Tibial nerve (tissue), 4 donors: Measurements from ENCODE around the gene METTL22. TPM values are rescaled to one million over a fixed set of nuclear protein-coding genes. Genes with fewer than 3 reads are reported as not detected.
"Not testable (repeated sequence)": the region's sequence is repeated elsewhere in the genome, so short reads cannot be mapped to it uniquely, and the experiment has no call there.

Experiments
- DNase-seq, 2 donors: peaks; one replicate each; pipeline ENCODE4 v3.0.0-alpha.2; 2019; ENCODE audit warnings: low spot score in 2 of 2
- H3K27ac ChIP-seq, 4 donors: fragments of 200-600 bp; sonication (generic) in 3 of 4; one replicate each; pipeline ENCODE4 v1.5.1; 2017 to 2019; ENCODE audit warnings: mild to moderate bottlenecking in 1 of 4
- H3K27me3 ChIP-seq, 2 donors: fragments of 200-600 bp; sonication (generic) in 1 of 2; one replicate each; pipeline versions ENCODE4 v1.5.1 to v1.6.0; 2017 to 2019
- H3K36me3 ChIP-seq, 3 donors: fragments of 200-600 bp; sonication (generic); one replicate each; pipeline ENCODE4 v1.5.1; 2018 to 2019
- H3K4me1 ChIP-seq, 4 donors: fragments of 200-600 bp; sonication (generic) in 3 of 4; one replicate each; pipeline ENCODE4 v1.5.1; 2017 to 2019
- H3K4me3 ChIP-seq, 4 donors: fragments of 200-600 bp; sonication (generic) in 3 of 4; one replicate each; pipeline ENCODE4 v1.5.1; 2017 to 2019; ENCODE audit warnings: mild to moderate bottlenecking in 1 of 4, moderate library complexity in 1 of 4
- H3K9me3 ChIP-seq, 4 donors: fragments of 200-600 bp; sonication (generic) in 3 of 4; one replicate each; pipeline ENCODE4 v1.5.1; 2017 to 2019
- EP300 ChIP-seq, 2 donors: sonication (generic); formaldehyde crosslinking; IDR thresholded peaks; one replicate each; pipeline ENCODE4 v1.6.1; 2017; ENCODE audit warnings: antibody characterized with exemption in 2 of 2, mild to moderate bottlenecking in 1 of 2
- POLR2A ChIP-seq, 2 donors: fragments of 450-650 bp; IDR thresholded peaks; one replicate each; pipeline ENCODE4 v1.6.1; 2017; ENCODE audit warnings: antibody characterized with exemption in 2 of 2, mild to moderate bottlenecking in 2 of 2, moderate library complexity in 2 of 2
- WGBS, 2 donors: methylation state at CpG; one replicate each; pipeline ENCODE4 v1.1.5; 2018; 5-methylcytosine and 5-hydroxymethylcytosine counted together
- total RNA-seq, 4 donors: library from RNA; depleted of rRNA; stranded (reverse); fragments of >200 nt; gene quantifications; one replicate each; pipeline ENCODE4 v1.1.0, GENCODE V29; 2016
- TF ChIP-seq, protein P1 (sequence below), 5 experiments: fragments of 200-600 bp in 3 of 5; fragments of 450-650 bp in 2 of 5; sonication (generic) in 3 of 5; IDR thresholded peaks; one replicate each; pipeline ENCODE4 v1.5.1; 2016 to 2019; ENCODE audit warnings: antibody characterized with exemption in 5 of 5, mild to moderate bottlenecking in 3 of 5, moderate library complexity in 2 of 5

METTL22 gene
- total RNA-seq, 4 donors from 2014 or later: 34.3 to 69.5 (median 46.6) TPM

DNA sequence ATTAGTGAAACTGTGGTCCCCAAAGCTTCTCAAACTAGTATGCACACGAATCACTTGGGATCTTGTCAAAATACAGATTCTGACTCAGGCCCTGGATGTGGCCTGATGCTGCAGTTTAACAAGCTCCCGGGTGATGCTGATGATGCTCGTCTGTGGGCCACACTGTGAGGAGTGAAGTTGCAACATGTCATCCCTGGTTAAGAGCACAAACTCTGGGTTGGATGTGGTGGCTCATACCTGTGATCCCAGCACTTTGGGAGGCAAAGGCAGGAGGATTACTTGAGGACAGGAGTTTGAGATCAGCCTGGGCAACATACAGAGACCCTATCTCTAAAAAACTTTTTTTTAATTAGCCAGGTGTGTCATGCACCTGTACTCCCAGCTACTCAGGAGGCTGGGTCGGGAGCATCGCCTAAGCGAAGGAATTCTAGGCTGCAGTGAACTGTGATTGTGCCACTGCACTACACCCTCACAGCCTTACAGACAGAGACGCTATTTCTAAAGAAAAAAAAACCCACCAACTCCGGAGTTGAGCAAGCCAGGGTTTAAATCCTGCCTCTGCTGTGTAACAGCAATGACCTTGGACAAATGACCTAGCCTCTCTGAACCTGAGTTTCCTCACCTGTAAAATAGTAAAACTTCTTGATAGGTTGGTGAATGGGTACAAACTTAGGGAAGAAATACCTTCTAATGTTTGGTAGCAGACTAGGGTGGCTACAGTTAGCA is 28.5 kb downstream of the METTL22 start:
- Histone ChIP-seq H3K4me3 (no peak overlapping the region), H3K4me1 (peaks cover 0 to 6% (median 0%) of the 10 kb centered on the region in 4 donors), H3K27me3 (no peaks in the 10 kb centered on the region), H3K9me3 (no peaks in the 10 kb centered on the region), H3K27ac (no peak overlapping the region), H3K36me3 (peaks cover 0 to 50% (median 1%) of the 10 kb centered on the region in 3 donors)
- WGBS, 2 donors: 74 to 75% methylated on average over 8 of the region's 8 CpGs
- no peak for DNase-seq
- TF ChIP-seq EP300 (IDR thresholded peaks at IDR 0.05) (no peak), POLR2A (IDR thresholded peaks at IDR 0.05) (no peak)
- TF ChIP-seq, protein P1, sequence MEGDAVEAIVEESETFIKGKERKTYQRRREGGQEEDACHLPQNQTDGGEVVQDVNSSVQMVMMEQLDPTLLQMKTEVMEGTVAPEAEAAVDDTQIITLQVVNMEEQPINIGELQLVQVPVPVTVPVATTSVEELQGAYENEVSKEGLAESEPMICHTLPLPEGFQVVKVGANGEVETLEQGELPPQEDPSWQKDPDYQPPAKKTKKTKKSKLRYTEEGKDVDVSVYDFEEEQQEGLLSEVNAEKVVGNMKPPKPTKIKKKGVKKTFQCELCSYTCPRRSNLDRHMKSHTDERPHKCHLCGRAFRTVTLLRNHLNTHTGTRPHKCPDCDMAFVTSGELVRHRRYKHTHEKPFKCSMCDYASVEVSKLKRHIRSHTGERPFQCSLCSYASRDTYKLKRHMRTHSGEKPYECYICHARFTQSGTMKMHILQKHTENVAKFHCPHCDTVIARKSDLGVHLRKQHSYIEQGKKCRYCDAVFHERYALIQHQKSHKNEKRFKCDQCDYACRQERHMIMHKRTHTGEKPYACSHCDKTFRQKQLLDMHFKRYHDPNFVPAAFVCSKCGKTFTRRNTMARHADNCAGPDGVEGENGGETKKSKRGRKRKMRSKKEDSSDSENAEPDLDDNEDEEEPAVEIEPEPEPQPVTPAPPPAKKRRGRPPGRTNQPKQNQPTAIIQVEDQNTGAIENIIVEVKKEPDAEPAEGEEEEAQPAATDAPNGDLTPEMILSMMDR (IDR thresholded peaks at IDR 0.05): no peak

DNA sequence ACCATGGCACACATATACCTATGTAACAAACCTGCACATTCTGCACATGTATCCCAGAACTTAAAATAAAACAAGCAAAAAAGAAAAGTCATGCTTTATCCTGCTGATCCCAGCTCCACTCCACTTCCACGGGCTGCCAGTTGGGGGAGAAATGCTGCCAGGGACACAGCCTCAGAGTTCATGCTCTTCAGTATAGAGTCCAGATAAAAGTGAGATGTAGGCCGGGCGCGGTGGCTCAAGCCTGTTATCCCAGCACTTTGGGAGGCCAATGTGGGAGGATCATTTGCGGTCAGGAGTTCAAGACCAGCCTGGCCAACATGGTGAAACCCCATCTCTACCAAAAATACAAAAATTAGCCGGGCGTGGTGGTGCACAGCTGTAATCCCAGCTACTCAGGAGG is 30.5 kb downstream of the METTL22 start:
- DNase-seq, H3K27ac ChIP-seq, H3K4me1 ChIP-seq, H3K27me3 ChIP-seq, H3K9me3 ChIP-seq, H3K4me3 ChIP-seq: not testable (repeated sequence)
- 64 to 70% methylated on average over 6 of the region's 7 CpGs for WGBS, 2 donors
- peaks cover 0 to 35% (median 0%) of the 10 kb centered on the region in 3 donors for H3K36me3 ChIP-seq

DNA sequence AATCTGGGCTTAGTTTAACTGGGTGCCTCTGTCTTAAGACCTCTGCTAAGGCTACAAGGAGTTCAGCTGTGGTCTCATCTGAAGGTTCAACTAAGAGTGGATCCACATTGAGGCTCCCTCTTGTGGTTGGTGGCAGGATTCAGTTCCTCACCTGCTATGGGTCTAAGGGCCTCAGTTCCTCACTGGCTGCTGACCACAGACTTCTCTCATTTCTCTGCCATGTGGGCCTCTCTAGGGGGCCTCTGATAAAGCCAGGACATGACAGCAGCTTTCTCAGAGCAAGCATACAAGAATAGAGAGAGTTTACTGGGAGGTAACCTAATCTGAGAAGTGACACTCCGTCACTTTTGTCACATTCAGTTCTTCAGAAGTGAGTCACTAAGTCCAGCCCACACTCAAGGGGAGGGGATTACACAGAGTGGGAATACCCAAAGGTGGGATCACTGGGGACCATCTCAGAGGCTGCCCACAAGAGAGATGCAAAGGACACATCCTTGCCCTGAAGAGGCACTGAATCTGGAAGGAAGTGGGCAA is 33.8 kb downstream of the METTL22 start:
- no peaks in the 10 kb centered on the region for H3K27me3 ChIP-seq
- H3K4me3 ChIP-seq: no peak overlapping the region
- H3K9me3 ChIP-seq: no peaks in the 10 kb centered on the region
- peaks cover 0 to 14% (median 0%) of the 10 kb centered on the region in 3 donors for H3K36me3 ChIP-seq
- DNase-seq: no peak
- TF ChIP-seq, protein P1 (IDR thresholded peaks at IDR 0.05): peak in 1 of 5 experiments; percentile 22
- TF ChIP-seq EP300 (IDR thresholded peaks at IDR 0.05): no peak
- H3K4me1 ChIP-seq: no peaks in the 10 kb centered on the region
- WGBS, 2 donors: 88 to 100% methylated on average over 1 of the region's 1 CpG
- H3K27ac ChIP-seq: no peak overlapping the region

DNA sequence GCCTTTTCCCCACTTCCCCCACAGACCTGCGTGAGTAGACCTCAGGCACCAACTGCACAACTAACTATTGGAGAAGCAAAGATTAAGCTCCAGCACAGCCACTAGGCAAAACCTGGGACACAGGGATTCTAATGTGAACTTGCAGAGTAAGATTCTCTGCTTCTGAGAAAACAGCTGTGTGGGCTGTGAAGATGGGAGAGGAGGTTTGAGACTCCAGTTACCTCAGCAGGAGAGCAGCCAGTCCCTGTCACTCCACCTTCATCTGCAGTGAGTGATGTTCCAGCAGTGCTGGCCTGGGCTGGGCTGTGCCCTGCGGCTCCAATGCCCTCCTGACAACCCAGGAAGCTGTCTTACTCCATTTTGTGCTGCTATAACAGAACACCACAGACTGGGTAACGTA is 34.9 kb downstream of the METTL22 start:
- WGBS, 2 donors: 38 to 47% methylated on average over 3 of the region's 3 CpGs
- H3K36me3 ChIP-seq: peaks cover 0 to 14% (median 0%) of the 10 kb centered on the region in 3 donors
- H3K9me3 ChIP-seq: no peaks in the 10 kb centered on the region
- DNase-seq: no peak
- no peaks in the 10 kb centered on the region for H3K4me1 ChIP-seq
- no peak overlapping the region for H3K4me3 ChIP-seq
- H3K27ac ChIP-seq: no peak overlapping the region
- H3K27me3 ChIP-seq: no peaks in the 10 kb centered on the region
- TF ChIP-seq EP300 (IDR thresholded peaks at IDR 0.05): no peak
- TF ChIP-seq, protein P1 (IDR thresholded peaks at IDR 0.05): no peak
- no peak for TF ChIP-seq POLR2A (IDR thresholded peaks at IDR 0.05)

DNA sequence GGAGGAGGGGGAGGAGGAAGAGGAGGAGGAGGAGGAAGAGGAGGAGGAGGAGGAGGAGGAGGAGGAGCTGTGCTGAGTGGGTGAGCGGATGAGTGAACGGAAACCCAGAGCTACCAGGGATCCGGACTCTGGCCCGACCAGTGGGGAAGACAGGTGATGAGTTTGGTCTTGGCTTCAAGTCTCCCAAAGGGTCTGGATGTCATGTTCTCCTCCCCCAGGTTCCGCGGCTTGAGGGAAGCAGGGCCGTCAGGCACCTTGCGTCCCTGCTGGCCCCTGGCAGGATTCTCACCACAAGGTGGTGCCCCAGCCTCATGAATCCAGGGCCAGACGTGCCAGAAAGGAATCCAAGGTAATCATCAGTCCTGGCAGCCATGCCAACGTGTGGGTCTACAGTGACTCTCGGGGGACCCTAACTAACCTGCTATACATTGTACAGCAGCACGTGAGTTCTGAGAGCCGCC is 39.4 kb downstream of the METTL22 start:
- 9 to 27% methylated on average over 9 to 13 of the region's 13 CpGs for WGBS, 2 donors

More for the DNA sequence above, 39.4 kb downstream of the METTL22 start:
- peak; percentile 38 to 46 for DNase-seq
- no peaks in the 10 kb centered on the region for H3K27me3 ChIP-seq
- H3K27ac ChIP-seq: no peak overlapping the region
- peaks cover 0 to 40% (median 0%) of the 10 kb centered on the region in 3 donors for H3K36me3 ChIP-seq
- H3K4me3 ChIP-seq: no peak overlapping the region
- no peaks in the 10 kb centered on the region for H3K4me1 ChIP-seq
- H3K9me3 ChIP-seq: no peaks in the 10 kb centered on the region
- TF ChIP-seq, protein P1 (IDR thresholded peaks at IDR 0.05): peak; percentile 40 to 75 (median 54)
- TF ChIP-seq EP300 (IDR thresholded peaks at IDR 0.05) (no peak), POLR2A (IDR thresholded peaks at IDR 0.05) (no peak)
